ENCODE data around the gene NODAL.
"Not testable (repeated sequence)": the region's sequence is repeated elsewhere in the genome, so short reads cannot be mapped to it uniquely, and the experiment has no call there.

NODAL gene

GRCh38 chr10:70441161-70441894, at the start of gene NODAL:
Gene NODAL (minus strand): TSS chr10:70441681. CDS start chr10:70441667, 14 bp downstream.
- DNase-seq: no peak

GRCh38 chr10:70490142-70490541, 48.7 kb upstream of the NODAL start:
- DNase-seq: no peak

GRCh38 chr10:70487824-70488223, 46.3 kb upstream of the NODAL start:
- no peak for DNase-seq

DNA sequence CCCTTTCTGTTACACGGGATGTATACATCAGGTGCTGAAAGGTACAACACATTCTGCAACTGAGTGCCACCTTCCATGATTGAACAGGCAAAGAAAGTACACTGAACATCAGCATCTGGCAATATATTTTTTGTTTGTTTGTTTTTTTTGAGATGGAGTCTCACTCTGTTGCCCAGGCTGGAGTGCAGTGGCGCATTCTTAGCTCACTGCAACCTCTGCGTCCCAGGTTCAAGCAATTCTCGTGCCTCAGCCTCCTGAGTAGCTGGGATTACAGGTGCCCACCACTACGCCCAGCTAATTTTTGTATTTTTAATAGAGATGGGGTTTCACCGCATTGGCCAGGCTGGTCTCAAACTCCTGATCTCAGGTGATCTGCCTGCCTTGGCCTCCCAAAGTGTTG, 42.4 kb upstream of the NODAL start:
- DNase-seq: not testable (repeated sequence)

DNA sequence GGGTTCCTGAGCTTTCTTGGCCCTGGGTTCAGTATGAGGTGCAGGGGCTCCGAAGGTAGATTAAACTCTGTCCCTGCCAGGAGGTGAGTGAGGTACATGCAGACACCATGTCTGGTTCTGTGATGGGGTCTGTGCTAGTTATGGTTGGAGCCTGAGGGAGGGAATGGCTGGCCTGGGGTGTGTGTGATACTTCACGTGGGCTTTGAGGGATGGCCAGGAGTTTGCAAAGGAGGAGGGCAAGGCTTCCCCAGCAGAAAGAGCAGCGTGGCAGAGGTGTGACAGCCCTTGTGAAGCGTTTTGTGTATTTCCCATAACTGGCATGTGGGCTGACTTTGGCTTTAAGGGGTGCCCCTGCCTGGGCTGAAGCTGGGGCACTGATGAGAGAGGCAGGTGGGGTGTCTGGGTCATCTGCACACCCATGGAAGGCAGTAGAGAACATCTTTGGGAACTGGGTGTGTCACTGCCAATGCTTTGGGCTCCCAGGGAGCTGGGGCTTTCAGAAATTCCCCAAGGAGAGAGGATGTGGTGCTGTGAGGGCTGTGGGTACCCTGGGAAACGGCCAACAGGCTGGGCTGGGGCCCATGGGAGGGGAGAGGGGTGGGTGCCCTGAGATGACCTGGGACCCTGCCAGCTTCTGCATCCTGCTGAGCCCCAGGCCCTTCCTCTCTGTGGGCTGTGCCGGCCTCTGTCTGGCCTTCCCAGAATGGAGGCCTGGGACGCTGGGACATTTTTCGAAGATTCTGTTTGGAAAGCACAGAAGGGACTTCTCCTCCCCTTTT, 41.7 kb upstream of the NODAL start:
- no peak for DNase-seq

- no peak for DNase-seq
These were observed 40.5 kb upstream of the NODAL start for GRCh38 chr10:70481831-70482530.

DNA sequence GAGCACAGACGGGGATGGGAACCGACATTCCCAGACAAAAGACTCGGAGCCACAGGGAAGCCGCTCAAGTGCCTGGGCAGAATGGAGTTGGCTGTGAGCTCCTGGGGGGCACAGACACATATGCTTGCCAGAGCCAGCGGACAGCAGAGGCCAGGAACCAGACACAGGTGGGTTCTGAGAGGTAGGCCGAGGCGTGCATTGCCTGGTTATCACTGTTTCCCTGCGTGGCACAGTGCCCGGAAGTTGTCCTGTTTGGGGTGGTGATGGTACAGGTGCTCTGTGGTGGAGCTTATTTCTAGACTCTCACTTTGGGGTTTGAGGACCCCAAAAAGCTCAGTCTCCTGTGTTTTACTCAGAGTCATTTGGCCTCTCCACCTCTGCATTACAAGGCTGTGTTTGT, 39.6 kb upstream of the NODAL start:
- DNase-seq: no peak

GRCh38 chr10:70480239-70480861, 38.9 kb upstream of the NODAL start:
- DNase-seq: no peak

DNA sequence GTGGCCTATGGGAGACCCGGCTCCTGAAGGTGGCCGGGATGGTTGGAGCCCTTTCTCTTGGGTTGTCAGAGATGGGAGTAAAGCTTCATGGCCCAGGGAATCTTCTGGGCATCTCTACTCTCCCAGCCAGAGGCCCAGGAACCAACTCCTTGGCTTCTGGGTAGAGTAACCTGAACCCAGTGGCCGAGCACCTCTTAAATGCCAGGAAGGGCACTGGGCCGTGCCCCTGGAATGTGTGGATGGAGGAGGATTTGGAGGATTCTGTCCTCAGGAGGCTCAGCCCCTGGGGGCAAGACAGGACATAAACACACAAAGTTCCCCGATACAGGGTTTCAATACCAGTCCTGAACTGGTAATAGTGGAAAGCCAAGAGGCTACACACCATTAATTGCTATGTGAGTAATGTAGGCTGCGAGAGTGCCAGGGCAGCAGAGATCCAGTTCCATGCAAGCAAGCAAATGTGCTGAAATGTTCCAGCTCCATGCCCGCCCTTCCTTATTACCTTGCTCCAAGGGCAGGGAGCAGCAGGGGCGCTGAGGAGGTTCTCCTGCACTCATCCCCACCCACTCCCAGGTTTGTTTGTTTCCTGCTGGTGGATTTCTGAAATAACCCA, 38.3 kb upstream of the NODAL start:
- DNase-seq: no peak

- DNase-seq: no peak
These were observed 37.7 kb upstream of the NODAL start for GRCh38 chr10:70479165-70479581.

- no peak for DNase-seq
These were observed 37.0 kb upstream of the NODAL start, which contains the start of gene PALD1 for GRCh38 chr10:70478191-70479164. Gene PALD1 (plus strand): TSS chr10:70478767. CDS start chr10:70525952, 47,185 bp downstream.

DNA sequence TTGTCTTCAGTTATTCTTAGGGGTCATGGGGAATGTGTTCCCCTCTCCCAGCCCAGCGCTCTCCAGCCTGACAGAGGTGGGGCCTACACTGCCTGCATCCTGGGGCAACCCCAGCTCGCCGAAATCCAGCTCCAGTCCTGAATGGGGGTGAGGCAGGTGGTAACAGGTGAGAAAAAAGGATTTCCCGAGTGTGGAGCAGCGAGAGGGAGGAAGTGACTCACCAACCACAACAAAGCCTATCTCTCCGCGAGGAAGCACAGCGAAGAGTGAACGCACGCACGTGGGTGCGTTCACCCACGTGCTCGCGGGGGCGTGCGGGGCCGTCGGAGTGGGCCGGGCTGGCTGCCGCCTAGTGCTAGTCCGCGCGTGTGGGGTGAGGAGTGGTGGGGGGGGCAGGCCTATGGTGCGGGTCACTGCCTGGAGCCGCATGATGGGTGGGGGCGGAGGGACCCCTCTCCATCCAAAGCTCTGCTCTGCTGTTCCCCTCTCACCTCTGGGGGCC, 36.2 kb upstream of the NODAL start:
- peak; percentile 53 for DNase-seq

GRCh38 chr10:70476249-70477035, 35.0 kb upstream of the NODAL start:
- no peak for DNase-seq

DNA sequence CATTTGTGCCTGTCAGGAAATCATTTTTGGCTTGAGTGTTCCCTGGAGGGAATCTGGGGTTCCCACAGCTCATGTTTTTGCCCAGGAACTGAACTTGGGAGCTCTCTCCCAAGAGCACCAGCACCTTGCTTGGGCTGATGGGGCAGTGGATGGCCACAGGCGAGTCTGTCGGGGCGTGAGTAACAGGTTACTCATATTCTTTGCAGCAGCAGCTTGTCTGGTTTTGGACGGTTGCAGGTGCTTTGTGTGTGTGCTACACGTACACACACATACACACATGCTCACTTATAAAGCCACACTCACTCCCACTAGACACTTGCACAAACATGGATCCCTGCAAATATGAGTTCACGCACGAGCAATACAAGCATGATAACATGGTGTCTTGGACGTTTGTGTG, 34.2 kb upstream of the NODAL start:
- no peak for DNase-seq

GRCh38 chr10:70474780-70475179, 33.3 kb upstream of the NODAL start:
- DNase-seq: no peak

GRCh38 chr10:70472799-70473454, 31.4 kb upstream of the NODAL start:
- no peak for DNase-seq

- no peak for DNase-seq
These were observed 25.5 kb upstream of the NODAL start for GRCh38 chr10:70466951-70467350.

DNA sequence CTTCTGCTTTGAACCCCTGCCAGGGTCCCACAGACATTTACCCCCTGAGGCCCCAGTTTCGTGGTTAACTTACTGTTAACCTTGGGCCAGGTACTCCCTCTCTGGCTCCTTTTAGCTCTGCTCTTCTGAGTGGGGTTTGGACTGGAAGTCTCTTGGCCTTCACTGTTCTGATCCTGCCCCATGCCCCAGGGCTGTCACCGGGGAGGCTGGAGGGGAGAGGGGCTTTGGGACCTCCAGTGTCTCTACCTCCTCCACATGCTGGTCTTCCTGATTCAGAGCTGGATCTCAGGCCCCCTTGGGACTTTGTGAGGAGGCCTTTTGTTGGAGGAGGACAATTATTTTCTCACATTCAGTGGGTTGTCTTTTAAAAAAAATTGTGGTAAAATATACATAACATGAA, 24.4 kb upstream of the NODAL start:
- DNase-seq: no peak

- DNase-seq: no peak
These were observed 23.8 kb upstream of the NODAL start for GRCh38 chr10:70465278-70465677.
